IMR-90 (cell line): ENCODE measurements around the gene PRKD3. TPM values are rescaled to one million over a fixed set of nuclear protein-coding genes. Genes with fewer than 3 reads are reported as not detected.

ENCODE experiments used
- ATAC-seq: fragments of 200-7000 bp; cut with Tn5 transposase; 2 replicates; pipeline ENCODE4 v1.9.1; 2020; ENCODE audit warnings: low read depth, mild to moderate bottlenecking, moderate library complexity
- BruUV-seq: library from RNA; stranded (reverse); fragments of 400-500 nt; replicated peaks from 2 replicates; lab custom pipeline; 2021; lab: Mats Ljungman, UMichigan
- CTCF ChIA-PET: fragments of 300-600 bp; formaldehyde crosslinking; extraction: SDS; loops from one replicate; lab custom pipeline; 2021; ENCODE audit warnings: antibody characterized with exemption; lab: Yijun Ruan, JAX
- POLR2A ChIA-PET: fragments of 300-600 bp; sonication (Branson Sonifier 250); formaldehyde crosslinking; loops from one replicate; lab custom pipeline; 2022; ENCODE audit warnings: antibody characterized with exemption; ENCODE audit not compliant: unreplicated experiment; lab: Charles Lee
- DNase-seq: peaks from one replicate; pipeline ENCODE4 v3.0.0; 2013
- H2AFZ ChIP-seq: replicated peaks from 2 replicates; pipeline ENCODE3; 2013; ENCODE audit warnings: low read length, mild to moderate bottlenecking; ENCODE audit not compliant: poor library complexity
- H2AK5ac ChIP-seq: 2 replicates; pipeline ENCODE4 v1.6.1; 2013; ENCODE audit warnings: low read depth, low read length, inconsistent platforms
- H2AK9ac ChIP-seq: replicated peaks from 2 replicates; pipeline ENCODE3; 2013; ENCODE audit warnings: mild to moderate bottlenecking, low read depth, low read length, moderate library complexity; ENCODE audit not compliant: poor library complexity
- H2BK120ac ChIP-seq: 2 replicates; pipeline ENCODE4 v1.6.1; 2013; ENCODE audit warnings: low read depth, low read length, inconsistent platforms
- H2BK15ac ChIP-seq: 3 replicates; pipeline ENCODE4 v1.6.1; 2013; ENCODE audit warnings: low read depth, low read length, inconsistent platforms
- H2BK20ac ChIP-seq: 2 replicates; pipeline ENCODE4 v1.6.1; 2013; ENCODE audit warnings: low read depth, mild to moderate bottlenecking, inconsistent platforms, low read length, moderate library complexity
- H2BK5ac ChIP-seq: 2 replicates; pipeline ENCODE4 v1.6.1; 2013; ENCODE audit warnings: mild to moderate bottlenecking, low read depth, low read length, inconsistent platforms; ENCODE audit not compliant: poor library complexity, severe bottlenecking
- H3K14ac ChIP-seq: replicated peaks from 2 replicates; pipeline ENCODE4 v1.6.1; 2013; ENCODE audit warnings: low read depth, low read length, inconsistent platforms
- H3K18ac ChIP-seq: 2 replicates; pipeline ENCODE4 v1.6.1; 2013; ENCODE audit warnings: low read depth, low read length, control low read depth
- H3K23ac ChIP-seq: 2 replicates; pipeline ENCODE4 v1.6.1; 2013; ENCODE audit warnings: low read depth, low read length, inconsistent platforms
- H3K27ac ChIP-seq: 2 replicates; pipeline ENCODE4 v1.5.1; 2013; ENCODE audit warnings: mild to moderate bottlenecking, control low read depth, low read length; ENCODE audit not compliant: insufficient read depth
- H3K27me3 ChIP-seq: 2 replicates; pipeline ENCODE4 v1.6.1; 2013; ENCODE audit warnings: low read length; ENCODE audit not compliant: control insufficient read depth, insufficient read depth
- H3K36me3 ChIP-seq: 2 replicates; pipeline ENCODE4 v1.6.1; 2013; ENCODE audit warnings: low read length, mixed read lengths; ENCODE audit not compliant: control insufficient read depth, insufficient read depth
- H3K4ac ChIP-seq: 2 replicates; pipeline ENCODE4 v1.6.1; 2013; ENCODE audit warnings: low read depth, low read length, inconsistent platforms
- H3K4me1 ChIP-seq: 2 replicates; pipeline ENCODE4 v1.6.1; 2013; ENCODE audit warnings: low read length, mixed read lengths; ENCODE audit not compliant: control insufficient read depth, insufficient read depth
- H3K4me2 ChIP-seq: 2 replicates; pipeline ENCODE4 v1.6.1; 2013; ENCODE audit warnings: low read depth, mild to moderate bottlenecking, control low read depth, low read length, moderate library complexity
- H3K4me3 ChIP-seq: 2 replicates; pipeline ENCODE4 v1.5.1; 2013; ENCODE audit warnings: low read depth, mild to moderate bottlenecking, control low read depth, low read length, moderate library complexity; ENCODE audit not compliant: insufficient read depth
- H3K56ac ChIP-seq: 2 replicates; pipeline ENCODE4 v1.6.1; 2013; ENCODE audit warnings: low read length, inconsistent platforms; ENCODE audit not compliant: insufficient read depth; ENCODE audit errors: extremely low read depth
- H3K79me1 ChIP-seq, 2 experiments: 2 replicates each; pipeline ENCODE4 v1.6.1; 2013; ENCODE audit warnings: low read length in 2 of 2, inconsistent platforms in 1 of 2, low read depth in 1 of 2
- H3K9ac ChIP-seq: 2 replicates; pipeline ENCODE4 v1.6.1; 2013; ENCODE audit warnings: low read depth, low read length, control low read depth
- H3K9me1 ChIP-seq: 2 replicates; pipeline ENCODE4 v1.6.1; 2013; ENCODE audit warnings: low read length, inconsistent platforms; ENCODE audit not compliant: insufficient read depth
- H3K9me3 ChIP-seq: 2 replicates; pipeline ENCODE4 v1.6.1; 2013; ENCODE audit warnings: low read length; ENCODE audit not compliant: control insufficient read depth, insufficient read depth
- H4K20me1 ChIP-seq: 2 replicates; pipeline ENCODE4 v1.6.1; 2013; ENCODE audit warnings: low read length, inconsistent platforms; ENCODE audit not compliant: insufficient read depth
- H4K5ac ChIP-seq: 2 replicates; pipeline ENCODE4 v1.6.1; 2013; ENCODE audit warnings: mild to moderate bottlenecking, low read depth, low read length, control low read depth
- H4K8ac ChIP-seq, 2 experiments: 2 replicates each; pipeline ENCODE4 v1.6.1; 2013; ENCODE audit warnings: low read depth in 2 of 2, low read length in 2 of 2, control low read depth in 1 of 2, inconsistent platforms in 1 of 2
- H4K91ac ChIP-seq: 2 replicates; pipeline ENCODE4 v1.6.1; 2013; ENCODE audit warnings: low read depth, low read length, inconsistent platforms; ENCODE audit not compliant: insufficient read depth
- BHLHE40 ChIP-seq: fragments of 150-350 bp; IDR thresholded peaks from 2 replicates; pipeline ENCODE4 v1.6.1; 2016; ENCODE audit warnings: mild to moderate bottlenecking, low read depth, low read length
- CEBPB ChIP-seq: IDR thresholded peaks from 2 replicates; pipeline ENCODE4 v1.6.1; 2012; ENCODE audit warnings: low read depth, low read length, improper control_type of control experiment
- CHD1 ChIP-seq: IDR thresholded peaks from 2 replicates; pipeline ENCODE4 v1.6.1; 2012; ENCODE audit warnings: low read depth, low read length, improper control_type of control experiment
- FOS ChIP-seq: fragments of 150-350 bp; IDR thresholded peaks from 2 replicates; pipeline ENCODE4 v1.6.1; 2016; ENCODE audit warnings: low read depth, low read length
- MAFK ChIP-seq: IDR thresholded peaks from 2 replicates; pipeline ENCODE4 v1.6.1; 2012; ENCODE audit warnings: low read depth, low read length, improper control_type of control experiment
- MAZ ChIP-seq: IDR thresholded peaks from 2 replicates; pipeline ENCODE4 v1.6.1; 2012; ENCODE audit warnings: low read depth, mild to moderate bottlenecking, low read length, improper control_type of control experiment, moderate library complexity, borderline replicate concordance
- MXI1 ChIP-seq: IDR thresholded peaks from 2 replicates; pipeline ENCODE4 v1.6.1; 2012; ENCODE audit warnings: low read depth, mild to moderate bottlenecking, low read length, moderate library complexity, borderline replicate concordance
- POLR2A ChIP-seq: IDR thresholded peaks from 2 replicates; pipeline ENCODE4 v1.6.1; 2012; ENCODE audit warnings: mild to moderate bottlenecking, low read depth, low read length
- RAD21 ChIP-seq: IDR thresholded peaks from 2 replicates; pipeline ENCODE4 v1.6.1; 2012; ENCODE audit warnings: low read length, improper control_type of control experiment
- SMC3 ChIP-seq: fragments of 150-350 bp; IDR thresholded peaks from 2 replicates; pipeline ENCODE4 v1.6.1; 2016; ENCODE audit warnings: low read depth, mild to moderate bottlenecking, antibody characterized with exemption, low read length, moderate library complexity
- WGBS, 2 experiments: methylation state at CpG; one replicate each; pipeline versions ENCODE4 v1.1.5 to v1.1.7; 2013; ENCODE audit warnings: missing lambda C conversion rate in 2 of 2; ENCODE audit not compliant: insufficient read length in 1 of 2; ENCODE audit errors: extremely low coverage in 2 of 2; 5-methylcytosine and 5-hydroxymethylcytosine counted together
- dilution Hi-C: fragments of 300-500 bp; cut with HindIII; formaldehyde crosslinking; loops from one replicate; pipeline ENCODE4 v1.14.3; 2018; ENCODE audit warnings: low sequenced_read_pairs; ENCODE audit not compliant: unreplicated experiment
- in situ Hi-C: fragments of 300-500 bp; cut with MboI; formaldehyde crosslinking; loops from 3 replicates; pipeline ENCODE4 v1.14.3; 2019; ENCODE audit warnings: low sequenced_read_pairs, inconsistent platforms, mixed read lengths
- intact Hi-C: fragments of 100-400 bp; cut with micrococcal nuclease; formaldehyde crosslinking; loops from 2 replicates; pipeline ENCODE4 v1.10.0; 2022
- polyA plus RNA-seq, 3 experiments: library from polyadenylated mRNA; depleted of rRNA; stranded (reverse); fragments of >200 nt; gene quantifications; 2 replicates each; pipeline ENCODE4 v1.2.3, GENCODE V29; 2012; ENCODE audit warnings: low replicate concordance in 1 of 3
- total RNA-seq: library from RNA; depleted of rRNA; stranded (reverse); fragments of >200 nt; gene quantifications from 2 replicates; pipeline ENCODE4 v1.2.3, GENCODE V29; 2012
- TF ChIP-seq, protein P1 (sequence below): fragments of 150-350 bp; IDR thresholded peaks from 2 replicates; pipeline ENCODE4 v1.6.1; 2016; ENCODE audit warnings: low read depth, mild to moderate bottlenecking, low read length, moderate library complexity, borderline replicate concordance
- TF ChIP-seq, protein P2 (sequence below): fragments of 150-350 bp; IDR thresholded peaks from 2 replicates; pipeline ENCODE4 v1.6.1; 2017; ENCODE audit warnings: mild to moderate bottlenecking, antibody characterized with exemption, low read length, low read depth
- TF ChIP-seq, protein P3 (sequence below): conservative IDR thresholded peaks from 2 replicates; pipeline ENCODE4 v1.5.1; 2012; ENCODE audit warnings: mild to moderate bottlenecking, low read depth, low read length, improper control_type of control experiment

PRKD3 gene
- total and polyA plus RNA-seq, 2 of the 4 experiments (the other 2 are of a cell fraction) = 15.8 to 46.4 TPM

DNA sequence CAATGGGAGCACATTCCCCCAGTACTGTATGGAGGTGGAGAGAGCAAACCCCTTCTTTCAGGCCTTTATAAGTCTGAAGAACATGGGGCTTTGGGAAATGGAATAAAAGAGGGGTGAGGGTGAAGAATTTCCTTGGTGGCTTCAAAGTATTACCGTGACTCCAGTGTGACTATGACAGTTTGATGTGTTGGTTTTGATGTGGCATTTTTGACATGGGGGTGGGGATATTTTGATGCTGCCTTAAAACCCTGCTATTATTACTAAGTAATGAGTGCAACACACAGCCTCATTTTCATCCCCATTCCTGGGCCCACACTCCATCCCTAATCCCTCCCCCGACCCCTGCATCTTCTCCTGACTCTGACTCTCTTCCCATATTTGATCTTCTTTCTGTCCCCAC lies 43.4 kb upstream of the PRKD3 start:
- Histone ChIP-seq H3K79me1 (no peaks in the 10 kb centered on the region), H3K36me3 (no peaks in the 10 kb centered on the region), H3K9me3 (no peaks in the 10 kb centered on the region), H2BK15ac (no peak overlapping the region), H3K14ac (no peak overlapping the region), H3K4ac (no peak overlapping the region), H4K5ac (no peak overlapping the region), H2BK5ac (no peak overlapping the region), H2AFZ (no peak overlapping the region), H3K9ac (no peak overlapping the region), H3K27ac (no peak overlapping the region), H3K4me2 (no peak overlapping the region), H2AK5ac (no peak overlapping the region), H2AK9ac (no peak overlapping the region), H2BK120ac (no peak overlapping the region), H3K4me3 (no peak overlapping the region), H3K4me1 (no peaks in the 10 kb centered on the region), H3K18ac (no peak overlapping the region), H4K20me1 (no peaks in the 10 kb centered on the region), H4K91ac (no peak overlapping the region), H4K8ac (no peak overlapping the region), H3K9me1 (no peaks in the 10 kb centered on the region), H3K56ac (no peak overlapping the region), H3K27me3 (peaks cover 1% of the 10 kb centered on the region; the same call in 1 of the 2 replicates), H2BK20ac (no peak overlapping the region), H3K23ac (no peak overlapping the region)
- CTCF ChIA-PET = interaction anchor here (1.0 kb wide), 1 partner anchor 10 kb away, joined by 3 read pairs; no protein-coding TSS in a partner anchor
- ATAC-seq (no peak), DNase-seq (no peak)
- dilution Hi-C loops = no loop called here
- POLR2A ChIA-PET = no interaction called here
- no TSS peak for BruUV-seq
- TF ChIP-seq MAZ (no peak), FOS (no peak), MAFK (no peak), SMC3 (no peak), MXI1 (no peak), RAD21 (no peak), BHLHE40 (no peak), CEBPB (no peak), POLR2A (no peak), CHD1 (no peak)
- TF ChIP-seq, protein P1, sequence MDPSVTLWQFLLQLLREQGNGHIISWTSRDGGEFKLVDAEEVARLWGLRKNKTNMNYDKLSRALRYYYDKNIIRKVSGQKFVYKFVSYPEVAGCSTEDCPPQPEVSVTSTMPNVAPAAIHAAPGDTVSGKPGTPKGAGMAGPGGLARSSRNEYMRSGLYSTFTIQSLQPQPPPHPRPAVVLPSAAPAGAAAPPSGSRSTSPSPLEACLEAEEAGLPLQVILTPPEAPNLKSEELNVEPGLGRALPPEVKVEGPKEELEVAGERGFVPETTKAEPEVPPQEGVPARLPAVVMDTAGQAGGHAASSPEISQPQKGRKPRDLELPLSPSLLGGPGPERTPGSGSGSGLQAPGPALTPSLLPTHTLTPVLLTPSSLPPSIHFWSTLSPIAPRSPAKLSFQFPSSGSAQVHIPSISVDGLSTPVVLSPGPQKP = no peak
- TF ChIP-seq, protein P2, sequence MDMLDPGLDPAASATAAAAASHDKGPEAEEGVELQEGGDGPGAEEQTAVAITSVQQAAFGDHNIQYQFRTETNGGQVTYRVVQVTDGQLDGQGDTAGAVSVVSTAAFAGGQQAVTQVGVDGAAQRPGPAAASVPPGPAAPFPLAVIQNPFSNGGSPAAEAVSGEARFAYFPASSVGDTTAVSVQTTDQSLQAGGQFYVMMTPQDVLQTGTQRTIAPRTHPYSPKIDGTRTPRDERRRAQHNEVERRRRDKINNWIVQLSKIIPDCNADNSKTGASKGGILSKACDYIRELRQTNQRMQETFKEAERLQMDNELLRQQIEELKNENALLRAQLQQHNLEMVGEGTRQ = no peak
- TF ChIP-seq, protein P3, sequence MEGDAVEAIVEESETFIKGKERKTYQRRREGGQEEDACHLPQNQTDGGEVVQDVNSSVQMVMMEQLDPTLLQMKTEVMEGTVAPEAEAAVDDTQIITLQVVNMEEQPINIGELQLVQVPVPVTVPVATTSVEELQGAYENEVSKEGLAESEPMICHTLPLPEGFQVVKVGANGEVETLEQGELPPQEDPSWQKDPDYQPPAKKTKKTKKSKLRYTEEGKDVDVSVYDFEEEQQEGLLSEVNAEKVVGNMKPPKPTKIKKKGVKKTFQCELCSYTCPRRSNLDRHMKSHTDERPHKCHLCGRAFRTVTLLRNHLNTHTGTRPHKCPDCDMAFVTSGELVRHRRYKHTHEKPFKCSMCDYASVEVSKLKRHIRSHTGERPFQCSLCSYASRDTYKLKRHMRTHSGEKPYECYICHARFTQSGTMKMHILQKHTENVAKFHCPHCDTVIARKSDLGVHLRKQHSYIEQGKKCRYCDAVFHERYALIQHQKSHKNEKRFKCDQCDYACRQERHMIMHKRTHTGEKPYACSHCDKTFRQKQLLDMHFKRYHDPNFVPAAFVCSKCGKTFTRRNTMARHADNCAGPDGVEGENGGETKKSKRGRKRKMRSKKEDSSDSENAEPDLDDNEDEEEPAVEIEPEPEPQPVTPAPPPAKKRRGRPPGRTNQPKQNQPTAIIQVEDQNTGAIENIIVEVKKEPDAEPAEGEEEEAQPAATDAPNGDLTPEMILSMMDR = no peak
- intact Hi-C loops = no loop called here
- 100% methylated on average over 2 of the region's 2 CpGs; no CpG with 5 or more reads in 1 of the 2 experiments for WGBS, 2 experiments
- in situ Hi-C loops = no loop called here
